GM18873 (cell line): ENCODE results near the gene SUGCT.

Source experiments
- ATAC-seq: cut with Tn5 transposase; IDR thresholded peaks from one replicate; pipeline ENCODE4 v1.9.1; 2021; ENCODE audit warnings: mild to moderate bottlenecking, moderate library complexity, moderate number of reproducible peaks; ENCODE audit not compliant: unreplicated experiment, low FRiP score

Gene SUGCT

GRCh38 chr7:40833191-40833887, 698.5 kb downstream of the SUGCT start:
- ATAC-seq = no peak

- ATAC-seq = no peak
Observed at GRCh38 chr7:40833888-40834234, 699.1 kb downstream of the SUGCT start.

GRCh38 chr7:40836218-40836617, 701.4 kb downstream of the SUGCT start:
- ATAC-seq = no peak

GRCh38 chr7:40839881-40840280, 705.1 kb downstream of the SUGCT start:
- ATAC-seq = no peak

GRCh38 chr7:40840990-40841389, 706.2 kb downstream of the SUGCT start:
- no peak for ATAC-seq

- no peak for ATAC-seq
Observed at GRCh38 chr7:40842641-40843040, 707.8 kb downstream of the SUGCT start.

GRCh38 chr7:40843338-40843985, 708.7 kb downstream of the SUGCT start:
- ATAC-seq = no peak

- no peak for ATAC-seq
Observed at GRCh38 chr7:40845943-40846342, 711.1 kb downstream of the SUGCT start.

- no peak for ATAC-seq
Observed at GRCh38 chr7:40847921-40848320, 713.1 kb downstream of the SUGCT start.

GRCh38 chr7:40848541-40849221, 713.9 kb downstream of the SUGCT start:
- ATAC-seq = no peak

GRCh38 chr7:40850017-40850416, 715.2 kb downstream of the SUGCT start:
- no peak for ATAC-seq

- no peak for ATAC-seq
Observed at GRCh38 chr7:40851001-40851400, 716.2 kb downstream of the SUGCT start.

- ATAC-seq = no peak
Observed at GRCh38 chr7:40859076-40859475, 724.3 kb downstream of the SUGCT start.

GRCh38 chr7:40859965-40860543, 725.2 kb downstream of the SUGCT start:
- no peak for ATAC-seq

- no peak for ATAC-seq
Observed at GRCh38 chr7:40865441-40866233, 730.8 kb downstream of the SUGCT start.

- no peak for ATAC-seq
Observed at GRCh38 chr7:40866601-40867000, 731.8 kb downstream of the SUGCT start.

- no peak for ATAC-seq
Observed at GRCh38 chr7:40870108-40870507, 735.3 kb downstream of the SUGCT start.

- no peak for ATAC-seq
Observed at GRCh38 chr7:40873248-40873647, 738.4 kb downstream of the SUGCT start.

- ATAC-seq = no peak
Observed at GRCh38 chr7:40874756-40875155, 740.0 kb downstream of the SUGCT start.

- no peak for ATAC-seq
Observed at GRCh38 chr7:40876601-40877000, 741.8 kb downstream of the SUGCT start.
